HG03196 (cell line): ENCODE data around the gene ALKBH6.
A peak's percentile ranks its signal among the peaks of the same experiment; 100 is the strongest.
"Not testable (repeated sequence)": the region's sequence is repeated elsewhere in the genome, so short reads cannot be mapped to it uniquely, and the experiment has no call there.

ENCODE experiments used
- ATAC-seq: cut with Tn5 transposase; IDR thresholded peaks from one replicate; pipeline ENCODE4 v1.9.1; 2021; ENCODE audit not compliant: unreplicated experiment

The ALKBH6 gene

GRCh38 chr19:36014012-36014924, at the start of gene ALKBH6:
TSS of gene ALKBH6 (minus strand) at chr19:36014213. CDS start at chr19:36013397, 816 bp downstream.
- ATAC-seq: peak; percentile 92

- ATAC-seq: no peak
Measured at GRCh38 chr19:36061367-36061766, 47.4 kb upstream of the ALKBH6 start.

- no peak for ATAC-seq
Measured at GRCh38 chr19:36060430-36060829, 46.4 kb upstream of the ALKBH6 start.

- ATAC-seq: no peak
Measured at GRCh38 chr19:36059180-36059910, 45.3 kb upstream of the ALKBH6 start.

- ATAC-seq: no peak
Measured at GRCh38 chr19:36058481-36059179, 44.6 kb upstream of the ALKBH6 start.

GRCh38 chr19:36054733-36055686, 41.0 kb upstream of the ALKBH6 start, which contains the start of gene WDR62:
TSS of gene WDR62 (plus strand) at chr19:36054897. CDS start at chr19:36054972, 75 bp downstream.
- peak; percentile 64 for ATAC-seq

GRCh38 chr19:36054119-36054732, 40.2 kb upstream of the ALKBH6 start, which contains the start of gene THAP8:
TSS of gene THAP8 (minus strand) at chr19:36054285. CDS start at chr19:36054217, 68 bp downstream.
- peak; percentile 81 for ATAC-seq

GRCh38 chr19:36051637-36052036, 37.6 kb upstream of the ALKBH6 start:
- no peak for ATAC-seq

GRCh38 chr19:36051236-36051635, 37.2 kb upstream of the ALKBH6 start:
- no peak for ATAC-seq

GRCh38 chr19:36049080-36049698, 35.2 kb upstream of the ALKBH6 start:
- no peak for ATAC-seq

- no peak for ATAC-seq
Measured at GRCh38 chr19:36047835-36048234, 33.8 kb upstream of the ALKBH6 start.

- ATAC-seq: no peak
Measured at GRCh38 chr19:36046443-36047050, 32.5 kb upstream of the ALKBH6 start.

GRCh38 chr19:36043952-36044351, 29.9 kb upstream of the ALKBH6 start:
- no peak for ATAC-seq

- no peak for ATAC-seq
Measured at GRCh38 chr19:36041831-36042230, 27.8 kb upstream of the ALKBH6 start.

GRCh38 chr19:36041092-36041491, 27.1 kb upstream of the ALKBH6 start:
- ATAC-seq: not testable (repeated sequence)

- no peak for ATAC-seq
Measured at GRCh38 chr19:36040495-36040894, 26.5 kb upstream of the ALKBH6 start.

- ATAC-seq: no peak
Measured at GRCh38 chr19:36032251-36033104, 18.5 kb upstream of the ALKBH6 start, which contains the start of gene CLIP3. TSS of gene CLIP3 (minus strand) at chr19:36032873. CDS start at chr19:36032357, 516 bp downstream.

GRCh38 chr19:36031308-36031707, 17.3 kb upstream of the ALKBH6 start:
- no peak for ATAC-seq
